Upper lobe of left lung (tissue), 4 donors: Measurements from ENCODE around the gene KAZN.

Source experiments
- CTCF ChIP-seq, 6 experiments: fragments of 450-650 bp in 4 of 6; fragments of 200-600 bp in 2 of 6; sonication (generic) in 2 of 6; IDR thresholded peaks; one replicate each; pipeline ENCODE4 v1.5.1; 2016 to 2019; ENCODE audit warnings: antibody characterized with exemption in 6 of 6
- POLR2AphosphoS5 ChIP-seq, 2 donors: sonication (generic); formaldehyde crosslinking; IDR thresholded peaks; one replicate each; pipeline ENCODE4 v1.5.1; 2017; ENCODE audit warnings: antibody characterized with exemption in 2 of 2

- no peak for TF ChIP-seq POLR2AphosphoS5 (IDR thresholded peaks at IDR 0.05)
- no peak for TF ChIP-seq CTCF (IDR thresholded peaks at IDR 0.05)
Measured at GRCh38 chr1:14676400-14676799, 77.9 kb downstream of the KAZN start.
